Mesenchymal stem cell (in vitro differentiated cells and primary cell): ENCODE data around the gene SPTBN1. TPM values are rescaled to one million over a fixed set of nuclear protein-coding genes. Genes with fewer than 3 reads are reported as not detected.

ENCODE experiments used
- DNase-seq: peaks from one replicate; pipeline ENCODE4 v3.0.0-alpha.2; 2013
- H2AFZ ChIP-seq: one replicate; pipeline ENCODE4 v1.6.1; 2013; ENCODE audit warnings: low read depth, mild to moderate bottlenecking, control low read depth, inconsistent platforms, low read length, moderate library complexity
- H2AK5ac ChIP-seq: 2 replicates; pipeline ENCODE4 v1.6.1; 2013; ENCODE audit warnings: low read length, moderate library complexity, mild to moderate bottlenecking, inconsistent platforms; ENCODE audit not compliant: severe bottlenecking
- H2BK120ac ChIP-seq: one replicate; pipeline ENCODE4 v1.6.1; 2013; ENCODE audit warnings: low read depth, mild to moderate bottlenecking, inconsistent platforms, low read length, moderate library complexity
- H2BK12ac ChIP-seq, 2 experiments: one replicate each; pipeline ENCODE4 v1.6.1; 2013; ENCODE audit warnings: inconsistent platforms in 2 of 2, low read length in 2 of 2, mild to moderate bottlenecking in 2 of 2, moderate library complexity in 2 of 2, control low read depth in 1 of 2
- H2BK15ac ChIP-seq: one replicate; pipeline ENCODE4 v1.6.1; 2013; ENCODE audit warnings: mild to moderate bottlenecking, low read depth, inconsistent platforms; ENCODE audit not compliant: poor library complexity, severe bottlenecking
- H2BK5ac ChIP-seq: 2 replicates; pipeline ENCODE4 v1.6.1; 2013; ENCODE audit warnings: low read depth, mild to moderate bottlenecking, low read length, control low read depth, inconsistent platforms; ENCODE audit not compliant: poor library complexity, severe bottlenecking
- H3K14ac ChIP-seq, 2 experiments: one replicate each; pipeline ENCODE4 v1.6.1; 2013; ENCODE audit warnings: inconsistent platforms in 2 of 2, low read length in 2 of 2, control low read depth in 1 of 2, mild to moderate bottlenecking in 1 of 2, moderate library complexity in 1 of 2
- H3K18ac ChIP-seq, 2 experiments: one replicate each; pipeline ENCODE4 v1.6.1; 2013; ENCODE audit warnings: inconsistent platforms in 2 of 2, low read length in 2 of 2, control low read depth in 1 of 2, low read depth in 1 of 2, mild to moderate bottlenecking in 1 of 2
- H3K23ac ChIP-seq, 2 experiments: one replicate each; pipeline ENCODE4 v1.6.1; 2013; ENCODE audit warnings: inconsistent platforms in 2 of 2, low read length in 2 of 2, mild to moderate bottlenecking in 2 of 2, moderate library complexity in 2 of 2, control low read depth in 1 of 2
- H3K27ac ChIP-seq: 2 replicates; pipeline ENCODE4 v1.5.1; 2013; ENCODE audit warnings: mild to moderate bottlenecking, moderate library complexity, low read length, control low read depth, inconsistent platforms; ENCODE audit not compliant: poor library complexity, severe bottlenecking
- H3K27me3 ChIP-seq, 2 experiments: 2 replicates each; pipeline versions ENCODE4 v1.6.1 to v1.7.0; 2013; ENCODE audit warnings: low read length in 2 of 2, mild to moderate bottlenecking in 2 of 2, moderate library complexity in 2 of 2, control low read depth in 1 of 2, inconsistent platforms in 1 of 2; ENCODE audit not compliant: control insufficient read depth in 1 of 2, insufficient read depth in 1 of 2
- H3K36me3 ChIP-seq, 2 experiments: 2 replicates each; pipeline versions ENCODE4 v1.6.1 to v1.7.0; 2013; ENCODE audit warnings: low read length in 2 of 2, control low read depth in 1 of 2, inconsistent platforms in 1 of 2, low read depth in 1 of 2, mild to moderate bottlenecking in 1 of 2; ENCODE audit not compliant: insufficient read depth in 2 of 2, control insufficient read depth in 1 of 2
- H3K4ac ChIP-seq, 2 experiments: one replicate each; pipeline ENCODE4 v1.6.1; 2013; ENCODE audit warnings: inconsistent platforms in 2 of 2, low read length in 2 of 2, mild to moderate bottlenecking in 2 of 2, moderate library complexity in 2 of 2, control low read depth in 1 of 2, low read depth in 1 of 2
- H3K4me1 ChIP-seq: 2 replicates; pipeline ENCODE4 v1.6.1; 2013; ENCODE audit warnings: low read depth, low read length, control low read depth; ENCODE audit not compliant: control insufficient read depth, insufficient read depth
- H3K4me2 ChIP-seq: 2 replicates; pipeline ENCODE4 v1.6.1; 2013; ENCODE audit warnings: low read length, mild to moderate bottlenecking, inconsistent platforms; ENCODE audit not compliant: poor library complexity, severe bottlenecking
- H3K4me3 ChIP-seq, 2 experiments: 2 replicates each; pipeline versions ENCODE4 v1.5.1 to v1.7.0; 2013; ENCODE audit warnings: low read length in 2 of 2, mild to moderate bottlenecking in 2 of 2, control low read depth in 1 of 2, low read depth in 1 of 2; ENCODE audit not compliant: insufficient read depth in 1 of 2
- H3K79me1 ChIP-seq: replicated peaks from 2 replicates; pipeline ENCODE4 v1.6.1; 2013; ENCODE audit warnings: mild to moderate bottlenecking, control low read depth, low read length, inconsistent platforms; ENCODE audit not compliant: poor library complexity, severe bottlenecking
- H3K9ac ChIP-seq: 2 replicates; pipeline ENCODE4 v1.7.0; 2013; ENCODE audit warnings: mild to moderate bottlenecking, low read length, moderate library complexity
- H3K9me3 ChIP-seq: 2 replicates; pipeline ENCODE4 v1.7.0; 2013; ENCODE audit warnings: mild to moderate bottlenecking, low read length; ENCODE audit not compliant: control insufficient read depth
- H4K8ac ChIP-seq: one replicate; pipeline ENCODE4 v1.6.1; 2013; ENCODE audit warnings: inconsistent platforms, mild to moderate bottlenecking, low read length, moderate library complexity
- H4K91ac ChIP-seq: one replicate; pipeline ENCODE4 v1.6.1; 2013; ENCODE audit warnings: mild to moderate bottlenecking, low read length, inconsistent platforms
- WGBS: methylation state at CpG from one replicate; pipeline ENCODE4 v1.1.7; 2013; ENCODE audit warnings: mixed read lengths; 5-methylcytosine and 5-hydroxymethylcytosine counted together
- polyA plus RNA-seq, 2 experiments: library from polyadenylated mRNA; stranded (reverse); fragments of 200-250 nt; gene quantifications; one replicate each; pipeline ENCODE4 v1.2.3, GENCODE V29; 2013

The SPTBN1 gene
- 97.4 TPM for polyA plus RNA-seq (2013, experiment 1 of 2)
- polyA plus RNA-seq (2013, experiment 2 of 2): 89.2 TPM

DNA sequence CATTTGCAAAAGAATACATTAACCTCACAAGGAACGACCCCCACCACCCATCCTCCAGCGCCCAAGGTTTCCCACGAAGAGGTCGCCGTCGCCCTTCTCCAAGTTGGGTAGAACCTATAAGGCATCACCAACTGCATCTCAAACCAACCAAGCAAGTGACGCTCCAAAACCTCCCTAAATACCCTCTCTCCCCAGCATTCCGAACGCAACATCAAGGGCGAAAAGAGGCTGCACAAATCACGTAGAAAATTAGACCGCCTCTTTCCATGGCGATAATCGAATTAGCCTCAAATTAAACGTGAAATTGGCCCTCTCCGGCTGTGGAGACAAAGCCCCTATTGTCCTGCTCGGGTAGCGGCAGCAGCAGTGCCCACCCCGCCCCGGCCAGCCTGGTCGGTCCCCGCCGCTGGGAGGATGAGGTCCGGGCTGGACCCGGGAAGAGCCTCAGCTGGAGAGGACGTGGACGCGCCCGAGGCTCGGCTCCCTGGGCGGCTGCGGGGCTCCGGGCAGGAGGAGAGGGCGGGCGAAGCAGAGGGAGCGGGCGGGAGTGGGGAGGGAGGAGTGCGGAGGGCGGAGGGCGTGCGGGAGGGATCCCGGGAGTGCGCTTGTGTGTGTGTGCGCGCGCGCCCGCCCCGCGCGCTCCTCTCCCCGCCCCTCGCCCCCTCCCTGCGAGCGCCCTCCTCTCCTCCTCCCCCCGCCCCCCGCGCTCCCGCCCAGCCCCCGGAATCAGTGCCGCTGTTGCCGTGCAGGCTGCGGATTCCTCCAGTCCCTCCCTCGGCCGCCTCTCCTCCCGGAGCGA, at the start of gene SPTBN1:
Gene SPTBN1, plus strand, starts transcription at position 765 of the 799 bp plus-strand sequence. CDS start 70,092 bp downstream, outside the sequence.
- Histone ChIP-seq H3K9me3 (no peaks in the 10 kb centered on the region), H3K36me3 (no peaks in the 10 kb centered on the region), H3K79me1 (peaks cover 2% of the 10 kb centered on the region), H3K4me3 (peak within 1 kb of the TSS; percentile 95 to 97), H2BK5ac (peak within 1 kb of the TSS; percentile 84), H3K18ac (peak within 1 kb of the TSS; percentile 90 to 99), H3K27ac (peak within 1 kb of the TSS; percentile 79), H4K8ac (peak within 1 kb of the TSS; percentile 67), H2AK5ac (no peak within 1 kb of the TSS), H3K27me3 (no peaks in the 10 kb centered on the region), H4K91ac (peak within 1 kb of the TSS; percentile 87), H3K4ac (peak within 1 kb of the TSS; percentile 78 to 95), H3K9ac (peak within 1 kb of the TSS; percentile 93), H3K4me2 (peak within 1 kb of the TSS; percentile 97), H3K23ac (peak within 1 kb of the TSS in 1 of 2 experiments; percentile 95), H2BK15ac (peak within 1 kb of the TSS; percentile 68), H3K4me1 (peaks cover 5% of the 10 kb centered on the region), H3K14ac (peak within 1 kb of the TSS in 1 of 2 experiments; percentile 93), H2AFZ (peak within 1 kb of the TSS; percentile 80), H2BK120ac (peak within 1 kb of the TSS; percentile 67), H2BK12ac (peak within 1 kb of the TSS; percentile 18 to 99)
- 1% methylated on average over 30 of the region's 67 CpGs for WGBS
- peak; percentile 93 for DNase-seq

DNA sequence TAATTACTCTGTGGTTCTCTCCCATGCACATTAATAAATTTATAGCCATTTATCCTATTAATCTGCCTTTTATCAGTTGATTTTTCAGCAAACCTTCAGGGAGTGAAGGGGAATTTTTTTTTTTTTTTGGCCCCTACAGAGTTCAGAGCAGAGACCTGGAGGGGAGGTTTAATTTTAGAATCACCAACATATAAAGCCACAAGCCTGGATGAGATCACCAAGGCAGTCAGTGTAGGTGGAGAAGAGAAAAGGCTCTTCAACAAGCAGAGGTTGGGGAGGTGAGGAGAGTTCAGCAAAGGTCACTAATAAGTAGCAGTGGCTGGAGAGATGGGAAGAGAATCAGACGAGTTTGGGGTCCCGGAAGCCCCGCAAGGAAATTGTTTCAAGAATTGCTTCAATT, 48.4 kb upstream of the SPTBN1 start:
- Histone ChIP-seq H3K14ac (no peak overlapping the region), H3K18ac (no peak overlapping the region), H3K4me2 (no peak overlapping the region), H4K91ac (no peak overlapping the region), H3K27ac (no peak overlapping the region), H3K79me1 (no peaks in the 10 kb centered on the region), H3K9ac (no peak overlapping the region), H3K4me1 (no peaks in the 10 kb centered on the region), H3K4me3 (no peak overlapping the region), H3K9me3 (no peaks in the 10 kb centered on the region), H3K36me3 (no peaks in the 10 kb centered on the region), H2BK12ac (no peak overlapping the region), H2BK5ac (no peak overlapping the region), H3K27me3 (no peaks in the 10 kb centered on the region), H2BK120ac (no peak overlapping the region), H4K8ac (no peak overlapping the region), H2AFZ (no peak overlapping the region), H2AK5ac (no peak overlapping the region), H3K4ac (no peak overlapping the region), H3K23ac (no peak overlapping the region), H2BK15ac (no peak overlapping the region)
- DNase-seq: no peak
- 80% methylated on average over 1 of the region's 3 CpGs for WGBS

GRCh38 chr2:54408288-54408687, 47.8 kb upstream of the SPTBN1 start:
- 100% methylated on average over 3 of the region's 3 CpGs for WGBS
- Histone ChIP-seq H2AFZ (no peak overlapping the region), H2BK12ac (no peak overlapping the region), H2BK15ac (no peak overlapping the region), H3K9ac (no peak overlapping the region), H4K8ac (no peak overlapping the region), H3K4ac (no peak overlapping the region), H3K79me1 (no peaks in the 10 kb centered on the region), H3K18ac (peak overlapping the region in 1 of 2 experiments; percentile 3), H3K9me3 (no peaks in the 10 kb centered on the region), H3K27me3 (no peaks in the 10 kb centered on the region), H2BK120ac (no peak overlapping the region), H2BK5ac (no peak overlapping the region), H3K4me2 (no peak overlapping the region), H3K23ac (no peak overlapping the region), H3K4me1 (no peaks in the 10 kb centered on the region), H3K36me3 (no peaks in the 10 kb centered on the region), H3K4me3 (no peak overlapping the region), H4K91ac (no peak overlapping the region), H2AK5ac (no peak overlapping the region), H3K14ac (no peak overlapping the region), H3K27ac (no peak overlapping the region)
- no peak for DNase-seq

DNA sequence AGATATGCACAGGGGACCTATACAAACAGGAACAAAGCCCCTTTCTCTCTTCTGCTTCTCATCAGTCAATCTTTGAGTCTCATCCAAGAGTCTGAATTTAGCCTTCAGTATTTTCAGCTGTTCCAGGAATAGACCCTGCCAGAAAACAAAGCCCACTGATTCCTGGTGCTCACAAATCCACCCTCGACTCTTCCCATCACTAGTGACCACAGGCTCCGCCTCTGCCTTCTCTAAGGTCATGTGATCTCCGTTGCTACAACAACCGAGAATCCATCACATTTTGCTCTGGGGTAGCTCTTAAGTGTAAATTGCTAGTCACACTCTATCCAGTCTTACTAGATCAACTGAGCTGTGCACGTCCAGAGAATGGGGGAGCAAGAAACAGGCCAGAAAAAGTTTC, 46.4 kb upstream of the SPTBN1 start:
- no peak overlapping the region for H3K4me3 ChIP-seq
- H3K4me1 ChIP-seq: no peaks in the 10 kb centered on the region
- no peak overlapping the region for H2BK15ac ChIP-seq
- no peak overlapping the region for H3K4me2 ChIP-seq
- H3K4ac ChIP-seq: no peak overlapping the region
- no peaks in the 10 kb centered on the region for H3K79me1 ChIP-seq
- no peak overlapping the region for H2AFZ ChIP-seq
- no peak overlapping the region for H3K27ac ChIP-seq
- no peak overlapping the region for H2AK5ac ChIP-seq
- H3K14ac ChIP-seq: no peak overlapping the region
- H3K18ac ChIP-seq: no peak overlapping the region
- H2BK5ac ChIP-seq: no peak overlapping the region
- DNase-seq: no peak
- no peaks in the 10 kb centered on the region for H3K9me3 ChIP-seq
- 76% methylated on average over 5 of the region's 5 CpGs for WGBS
- no peak overlapping the region for H4K91ac ChIP-seq
- no peak overlapping the region for H2BK12ac ChIP-seq
- H2BK120ac ChIP-seq: no peak overlapping the region
- H3K36me3 ChIP-seq: no peaks in the 10 kb centered on the region
- H3K23ac ChIP-seq: no peak overlapping the region
- no peak overlapping the region for H3K9ac ChIP-seq
- no peaks in the 10 kb centered on the region for H3K27me3 ChIP-seq
- no peak overlapping the region for H4K8ac ChIP-seq
